HEK293 (cell line): ENCODE results near the gene BEND4.

Experiments
- CTCF ChIA-PET: fragments of 350-600 bp; formaldehyde crosslinking; extraction: SDS; loops from one replicate; lab custom pipeline; 2021; ENCODE audit warnings: antibody characterized with exemption; lab: Yijun Ruan, JAX
- POLR2A ChIA-PET: fragments of 300-600 bp; formaldehyde crosslinking; extraction: SDS; loops from one replicate; lab custom pipeline; 2020; ENCODE audit warnings: antibody characterized with exemption, inconsistent platforms; lab: Yijun Ruan, JAX
- H3K27ac ChIP-seq: fragments of 200-500 bp; sonication (Bioruptor generic); 2 replicates; pipeline ENCODE4 v1.5.1; 2014; ENCODE audit warnings: low read depth, low read length, control low read depth, inconsistent platforms; ENCODE audit errors: extremely low read depth
- H3K36me3 ChIP-seq, 2 experiments: fragments of 200-500 bp in 1 of 2; sonication (Bioruptor generic) in 1 of 2; 1 replicate in 1 of 2; 2 replicates in 1 of 2; pipeline ENCODE4 v1.5.1; 2014 to 2017; ENCODE audit warnings: inconsistent platforms in 2 of 2, low read length in 2 of 2; ENCODE audit not compliant: control insufficient read depth in 2 of 2, insufficient read depth in 1 of 2
- H3K4me1 ChIP-seq: fragments of 200-500 bp; sonication (Bioruptor generic); 2 replicates; pipeline ENCODE4 v1.5.1; 2014; ENCODE audit warnings: mild to moderate bottlenecking, low read length, inconsistent platforms; ENCODE audit not compliant: control insufficient read depth, insufficient read depth
- H3K4me3 ChIP-seq: 2 replicates; pipeline ENCODE4 v1.5.1; 2011; ENCODE audit warnings: low read depth, mild to moderate bottlenecking, control low read depth, low read length, moderate library complexity
- H3K9me3 ChIP-seq: fragments of 200-500 bp; sonication (Bioruptor generic); 2 replicates; pipeline ENCODE4 v1.5.1; 2014; ENCODE audit warnings: low read depth, low read length, inconsistent platforms; ENCODE audit not compliant: control insufficient read depth, insufficient read depth
- GLI2 ChIP-seq: fragments of 450-650 bp; formaldehyde crosslinking; IDR thresholded peaks from 2 replicates; pipeline ENCODE4; 2017; ENCODE audit warnings: missing biosample characterization, missing genetic modification characterization, low read depth, borderline replicate concordance
- MYNN ChIP-seq: fragments of 450-650 bp; formaldehyde crosslinking; IDR thresholded peaks from 2 replicates; pipeline ENCODE4 v1.5.1; 2016; ENCODE audit warnings: missing biosample characterization, missing genetic modification characterization, borderline replicate concordance
- SCRT1 ChIP-seq: fragments of 450-650 bp; formaldehyde crosslinking; IDR thresholded peaks from 2 replicates; pipeline ENCODE4 v1.5.1; 2016; ENCODE audit warnings: missing biosample characterization, missing genetic modification characterization, borderline replicate concordance
- SP7 ChIP-seq: fragments of 450-650 bp; formaldehyde crosslinking; IDR thresholded peaks from 2 replicates; pipeline ENCODE4 v1.5.1; 2016; ENCODE audit warnings: missing biosample characterization, missing genetic modification characterization
- ZIC2 ChIP-seq: fragments of 450-650 bp; formaldehyde crosslinking; IDR thresholded peaks from 2 replicates; pipeline ENCODE4 v1.5.1; 2016; ENCODE audit warnings: missing biosample characterization, missing genetic modification characterization
- ZNF10 ChIP-seq: fragments of 450-650 bp; formaldehyde crosslinking; IDR thresholded peaks from 2 replicates; pipeline ENCODE4 v1.5.1; 2017; ENCODE audit warnings: missing biosample characterization, missing genetic modification characterization
- ZNF138 ChIP-seq: fragments of 450-650 bp; formaldehyde crosslinking; IDR thresholded peaks from 2 replicates; pipeline ENCODE4 v1.5.1; 2016; ENCODE audit warnings: missing biosample characterization, missing genetic modification characterization, borderline replicate concordance
- ZNF394 ChIP-seq: fragments of 450-650 bp; formaldehyde crosslinking; IDR thresholded peaks from 2 replicates; pipeline ENCODE4 v1.5.1; 2016; ENCODE audit warnings: missing biosample characterization, missing genetic modification characterization, mild to moderate bottlenecking, moderate library complexity, borderline replicate concordance
- ZNF514 ChIP-seq: fragments of 450-650 bp; formaldehyde crosslinking; IDR thresholded peaks from 2 replicates; pipeline ENCODE4 v1.5.1; 2016; ENCODE audit warnings: missing biosample characterization, missing genetic modification characterization
- ZNF558 ChIP-seq: fragments of 450-650 bp; formaldehyde crosslinking; IDR thresholded peaks from 2 replicates; pipeline ENCODE4 v1.5.1; 2016; ENCODE audit warnings: missing biosample characterization, missing genetic modification characterization
- ZNF571 ChIP-seq: fragments of 450-650 bp; formaldehyde crosslinking; IDR thresholded peaks from 2 replicates; pipeline ENCODE4 v1.5.0; 2017; ENCODE audit warnings: missing biosample characterization, missing genetic modification characterization
- ZNF654 ChIP-seq: fragments of 450-650 bp; formaldehyde crosslinking; IDR thresholded peaks from 2 replicates; pipeline ENCODE4 v1.5.1; 2016; ENCODE audit warnings: low read depth, missing biosample characterization, missing genetic modification characterization
- ZNF664 ChIP-seq: fragments of 450-650 bp; formaldehyde crosslinking; IDR thresholded peaks from 2 replicates; pipeline ENCODE4 v1.5.1; 2016; ENCODE audit warnings: missing biosample characterization, missing genetic modification characterization
- ZNF785 ChIP-seq: fragments of 450-650 bp; formaldehyde crosslinking; IDR thresholded peaks from 2 replicates; pipeline ENCODE4 v1.5.1; 2016; ENCODE audit warnings: missing biosample characterization, missing genetic modification characterization
- TF ChIP-seq, protein P1 (sequence below): fragments of 450-650 bp; formaldehyde crosslinking; IDR thresholded peaks from 2 replicates; pipeline ENCODE4 v1.5.1; 2017; ENCODE audit warnings: missing biosample characterization, mild to moderate bottlenecking, missing genetic modification characterization, moderate library complexity
- TF ChIP-seq, protein P2 (sequence below): fragments of 450-650 bp; formaldehyde crosslinking; IDR thresholded peaks from 2 replicates; pipeline ENCODE4 v1.5.1; 2016; ENCODE audit warnings: missing biosample characterization, missing genetic modification characterization
- TF ChIP-seq, protein P3 (sequence below): fragments of 450-650 bp; formaldehyde crosslinking; IDR thresholded peaks from 2 replicates; pipeline ENCODE4 v1.5.1; 2017; ENCODE audit warnings: missing biosample characterization, missing genetic modification characterization
- TF ChIP-seq, protein P4 (sequence below): fragments of 450-650 bp; formaldehyde crosslinking; IDR thresholded peaks from 2 replicates; pipeline ENCODE4 v1.5.1; 2016; ENCODE audit warnings: missing biosample characterization, missing genetic modification characterization, borderline replicate concordance
- TF ChIP-seq, protein P5 (sequence below): fragments of 450-650 bp; formaldehyde crosslinking; IDR thresholded peaks from 2 replicates; pipeline ENCODE4 v1.5.1; 2016; ENCODE audit warnings: missing biosample characterization, missing genetic modification characterization
- TF ChIP-seq, protein P6 (sequence below): fragments of 450-650 bp; formaldehyde crosslinking; IDR thresholded peaks from 2 replicates; pipeline ENCODE4 v1.5.1; 2016; ENCODE audit warnings: missing biosample characterization, missing genetic modification characterization

Gene BEND4

DNA sequence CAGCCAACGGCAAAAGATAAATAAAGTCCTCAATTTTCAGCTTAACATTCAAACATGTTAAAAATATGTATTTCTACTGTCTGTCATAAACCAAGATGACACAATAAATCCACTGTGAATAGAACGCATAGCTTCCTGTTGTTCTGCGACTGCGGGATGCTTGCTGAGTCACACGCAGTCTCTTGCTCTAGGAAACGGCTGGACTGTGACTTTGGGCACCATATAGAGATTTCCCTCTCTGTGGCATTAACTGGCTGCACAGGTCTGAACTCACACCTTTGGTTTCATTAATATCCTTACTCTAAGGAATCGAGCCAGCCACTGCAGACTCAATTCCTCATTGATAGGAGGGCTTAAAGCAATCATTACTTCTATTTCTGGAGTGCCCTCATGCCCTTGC is 8.4 kb downstream of the BEND4 start:
- ChIA-PET CTCF (no interaction called here), POLR2A (no interaction called here)
- H3K36me3 ChIP-seq = peaks cover 0 to 33% of the 10 kb centered on the region in 2 experiments; a peak in 2 of 3 replicates
- H3K4me3 ChIP-seq = no peak overlapping the region
- no peaks in the 10 kb centered on the region for H3K9me3 ChIP-seq
- H3K4me1 ChIP-seq = no peaks in the 10 kb centered on the region
- TF ChIP-seq ZNF785 (tag by site-specific recombination) (no peak), GLI2 (tag by site-specific recombination) (no peak), ZNF654 (tag by site-specific recombination) (no peak), SP7 (tag by site-specific recombination) (no peak), ZNF571 (tag by site-specific recombination) (no peak), ZNF138 (tag by site-specific recombination) (no peak), ZNF664 (tag by site-specific recombination) (no peak), ZNF514 (tag by site-specific recombination) (no peak), ZIC2 (tag by site-specific recombination) (no peak), ZNF558 (no peak), MYNN (tag by site-specific recombination) (no peak), ZNF10 (no peak), ZNF394 (tag by site-specific recombination) (no peak), SCRT1 (tag by site-specific recombination) (no peak)
- TF ChIP-seq, protein P1, sequence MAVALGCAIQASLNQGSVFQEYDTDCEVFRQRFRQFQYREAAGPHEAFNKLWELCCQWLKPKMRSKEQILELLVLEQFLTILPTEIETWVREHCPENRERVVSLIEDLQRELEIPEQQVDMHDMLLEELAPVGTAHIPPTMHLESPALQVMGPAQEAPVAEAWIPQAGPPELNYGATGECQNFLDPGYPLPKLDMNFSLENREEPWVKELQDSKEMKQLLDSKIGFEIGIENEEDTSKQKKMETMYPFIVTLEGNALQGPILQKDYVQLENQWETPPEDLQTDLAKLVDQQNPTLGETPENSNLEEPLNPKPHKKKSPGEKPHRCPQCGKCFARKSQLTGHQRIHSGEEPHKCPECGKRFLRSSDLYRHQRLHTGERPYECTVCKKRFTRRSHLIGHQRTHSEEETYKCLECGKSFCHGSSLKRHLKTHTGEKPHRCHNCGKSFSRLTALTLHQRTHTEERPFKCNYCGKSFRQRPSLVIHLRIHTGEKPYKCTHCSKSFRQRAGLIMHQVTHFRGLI (tag by site-specific recombination) = no peak
- TF ChIP-seq, protein P2, sequence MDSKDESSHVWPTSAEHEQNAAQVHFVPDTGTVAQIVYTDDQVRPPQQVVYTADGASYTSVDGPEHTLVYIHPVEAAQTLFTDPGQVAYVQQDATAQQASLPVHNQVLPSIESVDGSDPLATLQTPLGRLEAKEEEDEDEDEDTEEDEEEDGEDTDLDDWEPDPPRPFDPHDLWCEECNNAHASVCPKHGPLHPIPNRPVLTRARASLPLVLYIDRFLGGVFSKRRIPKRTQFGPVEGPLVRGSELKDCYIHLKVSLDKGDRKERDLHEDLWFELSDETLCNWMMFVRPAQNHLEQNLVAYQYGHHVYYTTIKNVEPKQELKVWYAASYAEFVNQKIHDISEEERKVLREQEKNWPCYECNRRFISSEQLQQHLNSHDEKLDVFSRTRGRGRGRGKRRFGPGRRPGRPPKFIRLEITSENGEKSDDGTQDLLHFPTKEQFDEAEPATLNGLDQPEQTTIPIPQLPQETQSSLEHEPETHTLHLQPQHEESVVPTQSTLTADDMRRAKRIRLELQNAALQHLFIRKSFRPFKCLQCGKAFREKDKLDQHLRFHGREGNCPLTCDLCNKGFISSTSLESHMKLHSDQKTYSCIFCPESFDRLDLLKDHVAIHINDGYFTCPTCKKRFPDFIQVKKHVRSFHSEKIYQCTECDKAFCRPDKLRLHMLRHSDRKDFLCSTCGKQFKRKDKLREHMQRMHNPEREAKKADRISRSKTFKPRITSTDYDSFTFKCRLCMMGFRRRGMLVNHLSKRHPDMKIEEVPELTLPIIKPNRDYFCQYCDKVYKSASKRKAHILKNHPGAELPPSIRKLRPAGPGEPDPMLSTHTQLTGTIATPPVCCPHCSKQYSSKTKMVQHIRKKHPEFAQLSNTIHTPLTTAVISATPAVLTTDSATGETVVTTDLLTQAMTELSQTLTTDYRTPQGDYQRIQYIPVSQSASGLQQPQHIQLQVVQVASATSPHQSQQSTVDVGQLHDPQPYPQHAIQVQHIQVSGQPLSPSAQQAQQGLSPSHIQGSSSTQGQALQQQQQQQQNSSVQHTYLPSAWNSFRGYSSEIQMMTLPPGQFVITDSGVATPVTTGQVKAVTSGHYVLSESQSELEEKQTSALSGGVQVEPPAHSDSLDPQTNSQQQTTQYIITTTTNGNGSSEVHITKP (tag by site-specific recombination) = no peak
- TF ChIP-seq, protein P3, sequence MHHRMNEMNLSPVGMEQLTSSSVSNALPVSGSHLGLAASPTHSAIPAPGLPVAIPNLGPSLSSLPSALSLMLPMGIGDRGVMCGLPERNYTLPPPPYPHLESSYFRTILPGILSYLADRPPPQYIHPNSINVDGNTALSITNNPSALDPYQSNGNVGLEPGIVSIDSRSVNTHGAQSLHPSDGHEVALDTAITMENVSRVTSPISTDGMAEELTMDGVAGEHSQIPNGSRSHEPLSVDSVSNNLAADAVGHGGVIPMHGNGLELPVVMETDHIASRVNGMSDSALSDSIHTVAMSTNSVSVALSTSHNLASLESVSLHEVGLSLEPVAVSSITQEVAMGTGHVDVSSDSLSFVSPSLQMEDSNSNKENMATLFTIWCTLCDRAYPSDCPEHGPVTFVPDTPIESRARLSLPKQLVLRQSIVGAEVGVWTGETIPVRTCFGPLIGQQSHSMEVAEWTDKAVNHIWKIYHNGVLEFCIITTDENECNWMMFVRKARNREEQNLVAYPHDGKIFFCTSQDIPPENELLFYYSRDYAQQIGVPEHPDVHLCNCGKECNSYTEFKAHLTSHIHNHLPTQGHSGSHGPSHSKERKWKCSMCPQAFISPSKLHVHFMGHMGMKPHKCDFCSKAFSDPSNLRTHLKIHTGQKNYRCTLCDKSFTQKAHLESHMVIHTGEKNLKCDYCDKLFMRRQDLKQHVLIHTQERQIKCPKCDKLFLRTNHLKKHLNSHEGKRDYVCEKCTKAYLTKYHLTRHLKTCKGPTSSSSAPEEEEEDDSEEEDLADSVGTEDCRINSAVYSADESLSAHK = no peak
- TF ChIP-seq, protein P4, sequence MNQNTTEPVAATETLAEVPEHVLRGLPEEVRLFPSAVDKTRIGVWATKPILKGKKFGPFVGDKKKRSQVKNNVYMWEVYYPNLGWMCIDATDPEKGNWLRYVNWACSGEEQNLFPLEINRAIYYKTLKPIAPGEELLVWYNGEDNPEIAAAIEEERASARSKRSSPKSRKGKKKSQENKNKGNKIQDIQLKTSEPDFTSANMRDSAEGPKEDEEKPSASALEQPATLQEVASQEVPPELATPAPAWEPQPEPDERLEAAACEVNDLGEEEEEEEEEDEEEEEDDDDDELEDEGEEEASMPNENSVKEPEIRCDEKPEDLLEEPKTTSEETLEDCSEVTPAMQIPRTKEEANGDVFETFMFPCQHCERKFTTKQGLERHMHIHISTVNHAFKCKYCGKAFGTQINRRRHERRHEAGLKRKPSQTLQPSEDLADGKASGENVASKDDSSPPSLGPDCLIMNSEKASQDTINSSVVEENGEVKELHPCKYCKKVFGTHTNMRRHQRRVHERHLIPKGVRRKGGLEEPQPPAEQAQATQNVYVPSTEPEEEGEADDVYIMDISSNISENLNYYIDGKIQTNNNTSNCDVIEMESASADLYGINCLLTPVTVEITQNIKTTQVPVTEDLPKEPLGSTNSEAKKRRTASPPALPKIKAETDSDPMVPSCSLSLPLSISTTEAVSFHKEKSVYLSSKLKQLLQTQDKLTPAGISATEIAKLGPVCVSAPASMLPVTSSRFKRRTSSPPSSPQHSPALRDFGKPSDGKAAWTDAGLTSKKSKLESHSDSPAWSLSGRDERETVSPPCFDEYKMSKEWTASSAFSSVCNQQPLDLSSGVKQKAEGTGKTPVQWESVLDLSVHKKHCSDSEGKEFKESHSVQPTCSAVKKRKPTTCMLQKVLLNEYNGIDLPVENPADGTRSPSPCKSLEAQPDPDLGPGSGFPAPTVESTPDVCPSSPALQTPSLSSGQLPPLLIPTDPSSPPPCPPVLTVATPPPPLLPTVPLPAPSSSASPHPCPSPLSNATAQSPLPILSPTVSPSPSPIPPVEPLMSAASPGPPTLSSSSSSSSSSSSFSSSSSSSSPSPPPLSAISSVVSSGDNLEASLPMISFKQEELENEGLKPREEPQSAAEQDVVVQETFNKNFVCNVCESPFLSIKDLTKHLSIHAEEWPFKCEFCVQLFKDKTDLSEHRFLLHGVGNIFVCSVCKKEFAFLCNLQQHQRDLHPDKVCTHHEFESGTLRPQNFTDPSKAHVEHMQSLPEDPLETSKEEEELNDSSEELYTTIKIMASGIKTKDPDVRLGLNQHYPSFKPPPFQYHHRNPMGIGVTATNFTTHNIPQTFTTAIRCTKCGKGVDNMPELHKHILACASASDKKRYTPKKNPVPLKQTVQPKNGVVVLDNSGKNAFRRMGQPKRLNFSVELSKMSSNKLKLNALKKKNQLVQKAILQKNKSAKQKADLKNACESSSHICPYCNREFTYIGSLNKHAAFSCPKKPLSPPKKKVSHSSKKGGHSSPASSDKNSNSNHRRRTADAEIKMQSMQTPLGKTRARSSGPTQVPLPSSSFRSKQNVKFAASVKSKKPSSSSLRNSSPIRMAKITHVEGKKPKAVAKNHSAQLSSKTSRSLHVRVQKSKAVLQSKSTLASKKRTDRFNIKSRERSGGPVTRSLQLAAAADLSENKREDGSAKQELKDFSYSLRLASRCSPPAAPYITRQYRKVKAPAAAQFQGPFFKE (tag by site-specific recombination) = no peak
- TF ChIP-seq, protein P5, sequence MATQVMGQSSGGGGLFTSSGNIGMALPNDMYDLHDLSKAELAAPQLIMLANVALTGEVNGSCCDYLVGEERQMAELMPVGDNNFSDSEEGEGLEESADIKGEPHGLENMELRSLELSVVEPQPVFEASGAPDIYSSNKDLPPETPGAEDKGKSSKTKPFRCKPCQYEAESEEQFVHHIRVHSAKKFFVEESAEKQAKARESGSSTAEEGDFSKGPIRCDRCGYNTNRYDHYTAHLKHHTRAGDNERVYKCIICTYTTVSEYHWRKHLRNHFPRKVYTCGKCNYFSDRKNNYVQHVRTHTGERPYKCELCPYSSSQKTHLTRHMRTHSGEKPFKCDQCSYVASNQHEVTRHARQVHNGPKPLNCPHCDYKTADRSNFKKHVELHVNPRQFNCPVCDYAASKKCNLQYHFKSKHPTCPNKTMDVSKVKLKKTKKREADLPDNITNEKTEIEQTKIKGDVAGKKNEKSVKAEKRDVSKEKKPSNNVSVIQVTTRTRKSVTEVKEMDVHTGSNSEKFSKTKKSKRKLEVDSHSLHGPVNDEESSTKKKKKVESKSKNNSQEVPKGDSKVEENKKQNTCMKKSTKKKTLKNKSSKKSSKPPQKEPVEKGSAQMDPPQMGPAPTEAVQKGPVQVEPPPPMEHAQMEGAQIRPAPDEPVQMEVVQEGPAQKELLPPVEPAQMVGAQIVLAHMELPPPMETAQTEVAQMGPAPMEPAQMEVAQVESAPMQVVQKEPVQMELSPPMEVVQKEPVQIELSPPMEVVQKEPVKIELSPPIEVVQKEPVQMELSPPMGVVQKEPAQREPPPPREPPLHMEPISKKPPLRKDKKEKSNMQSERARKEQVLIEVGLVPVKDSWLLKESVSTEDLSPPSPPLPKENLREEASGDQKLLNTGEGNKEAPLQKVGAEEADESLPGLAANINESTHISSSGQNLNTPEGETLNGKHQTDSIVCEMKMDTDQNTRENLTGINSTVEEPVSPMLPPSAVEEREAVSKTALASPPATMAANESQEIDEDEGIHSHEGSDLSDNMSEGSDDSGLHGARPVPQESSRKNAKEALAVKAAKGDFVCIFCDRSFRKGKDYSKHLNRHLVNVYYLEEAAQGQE (tag by site-specific recombination) = no peak
- TF ChIP-seq, protein P6, sequence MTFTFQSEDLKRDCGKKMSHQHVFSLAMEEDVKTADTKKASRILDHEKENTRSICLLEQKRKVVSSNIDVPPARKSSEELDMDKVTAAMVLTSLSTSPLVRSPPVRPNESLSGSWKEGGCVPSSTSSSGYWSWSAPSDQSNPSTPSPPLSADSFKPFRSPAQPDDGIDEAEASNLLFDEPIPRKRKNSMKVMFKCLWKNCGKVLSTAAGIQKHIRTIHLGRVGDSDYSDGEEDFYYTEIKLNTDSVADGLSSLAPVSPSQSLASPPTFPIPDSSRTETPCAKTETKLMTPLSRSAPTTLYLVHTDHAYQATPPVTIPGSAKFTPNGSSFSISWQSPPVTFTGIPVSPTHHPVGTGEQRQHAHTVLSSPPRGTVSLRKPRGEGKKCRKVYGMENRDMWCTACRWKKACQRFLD = no peak
- TF ChIP-seq, all 188 proteins: peak for 0
- no peak overlapping the region for H3K27ac ChIP-seq
